NT2/D1 (cell line): ENCODE data around the gene TUBA3C.

Source experiments
- SUZ12 ChIP-seq: IDR thresholded peaks from 2 replicates; pipeline ENCODE4 v1.6.1; 2011; ENCODE audit not compliant: insufficient read length, insufficient read depth; ENCODE audit errors: extremely low read depth
- YY1 ChIP-seq: IDR thresholded peaks from 2 replicates; pipeline ENCODE4 v1.6.1; 2011; ENCODE audit not compliant: insufficient read length, insufficient read depth
- ZNF274 ChIP-seq: IDR thresholded peaks from 2 replicates; pipeline ENCODE4 v1.6.1; 2011; ENCODE audit warnings: mild to moderate bottlenecking, low read depth, low read length

GRCh38 chr13:19151581-19152263, 29.9 kb downstream of the TUBA3C start:
- TF ChIP-seq ZNF274 (no peak), YY1 (no peak), SUZ12 (no peak)
